Ectodermal cell (in vitro differentiated cells): ENCODE results near the gene DAPK2.
A peak's percentile ranks its signal among the peaks of the same experiment; 100 is the strongest.

Experiments used
- H3K27ac ChIP-seq: 2 replicates; pipeline ENCODE4 v1.7.0; 2013; ENCODE audit warnings: mild to moderate bottlenecking, low read depth, low read length; ENCODE audit not compliant: insufficient read depth, poor library complexity, severe bottlenecking
- H3K27me3 ChIP-seq: 2 replicates; pipeline ENCODE4 v1.7.0; 2013; ENCODE audit warnings: mild to moderate bottlenecking, low read length; ENCODE audit not compliant: insufficient read depth, control insufficient read depth, poor library complexity, severe bottlenecking
- H3K36me3 ChIP-seq: one replicate; pipeline ENCODE4 v1.7.0; 2013; ENCODE audit warnings: low read length; ENCODE audit not compliant: control insufficient read depth, insufficient read depth
- H3K4me1 ChIP-seq: one replicate; pipeline ENCODE4 v1.7.0; 2013; ENCODE audit warnings: low read length; ENCODE audit not compliant: control insufficient read depth, insufficient read depth
- H3K4me3 ChIP-seq: 2 replicates; pipeline ENCODE4 v1.7.0; 2013; ENCODE audit warnings: low read depth, low read length, control low read depth; ENCODE audit not compliant: insufficient read depth
- H3K9me3 ChIP-seq: 2 replicates; pipeline ENCODE4 v1.7.0; 2013; ENCODE audit warnings: mild to moderate bottlenecking, low read length, moderate library complexity; ENCODE audit not compliant: control insufficient read depth
- WGBS, 2 experiments: methylation state at CpG; one replicate each; pipeline ENCODE4 v1.1.7; 2013; ENCODE audit warnings: missing lambda C conversion rate in 2 of 2; 5-methylcytosine and 5-hydroxymethylcytosine counted together

DAPK2 gene

GRCh38 chr15:63858448-63858847, 187.8 kb downstream of the DAPK2 start:
- Histone ChIP-seq H3K27me3 (no peaks in the 10 kb centered on the region), H3K9me3 (no peaks in the 10 kb centered on the region), H3K4me3 (no peak overlapping the region), H3K27ac (no peak overlapping the region), H3K4me1 (peaks cover 10% of the 10 kb centered on the region), H3K36me3 (no peaks in the 10 kb centered on the region)
- WGBS, 2 experiments, result 93 to 98% methylated on average over 5 of the region's 5 CpGs

- H3K27ac ChIP-seq, result peak overlapping the region; percentile 26
- no peaks in the 10 kb centered on the region for H3K36me3 ChIP-seq
- WGBS, 2 experiments, result 84 to 90% methylated on average over 3 of the region's 3 CpGs
- H3K9me3 ChIP-seq, result no peaks in the 10 kb centered on the region
- no peaks in the 10 kb centered on the region for H3K27me3 ChIP-seq
- H3K4me3 ChIP-seq, result no peak overlapping the region
- peaks cover 10% of the 10 kb centered on the region for H3K4me1 ChIP-seq
These were observed 188.8 kb downstream of the DAPK2 start for GRCh38 chr15:63857461-63857856.
